Body of pancreas (tissue), 4 donors: ENCODE measurements around the gene CMC1.

Experiments used
- POLR2A ChIP-seq, 3 donors: fragments of 450-650 bp; IDR thresholded peaks; one replicate each; pipeline ENCODE4 v1.6.1; 2016; ENCODE audit warnings: antibody characterized with exemption in 3 of 3, mild to moderate bottlenecking in 2 of 3
- TF ChIP-seq, protein P1 (sequence below), 7 experiments: fragments of 450-650 bp in 4 of 7; fragments of 200-600 bp in 3 of 7; sonication (generic) in 3 of 7; IDR thresholded peaks; one replicate each; pipeline ENCODE4 v1.5.1; 2016 to 2019; ENCODE audit warnings: antibody characterized with exemption in 7 of 7

DNA sequence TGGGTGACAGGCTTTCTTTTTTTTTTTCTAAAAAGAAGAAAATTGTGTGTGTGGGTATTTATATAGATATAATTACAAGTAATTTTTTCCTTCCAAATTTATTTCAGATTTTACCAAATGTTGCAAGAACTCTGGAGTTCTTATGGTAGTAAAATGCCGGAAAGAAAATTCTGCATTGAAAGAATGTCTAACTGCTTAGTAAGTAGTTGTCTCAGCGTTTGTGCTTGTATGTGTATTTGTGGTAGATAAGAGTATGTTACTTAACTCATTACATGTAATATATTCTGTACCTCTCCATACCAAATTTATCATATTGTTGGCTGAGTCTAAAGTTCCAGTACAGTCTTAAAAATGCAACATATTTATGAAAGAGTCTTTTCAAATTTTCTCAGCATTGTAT, 74.8 kb downstream of the CMC1 start:
- no peak for TF ChIP-seq POLR2A (IDR thresholded peaks at IDR 0.05)
- TF ChIP-seq, protein P1, sequence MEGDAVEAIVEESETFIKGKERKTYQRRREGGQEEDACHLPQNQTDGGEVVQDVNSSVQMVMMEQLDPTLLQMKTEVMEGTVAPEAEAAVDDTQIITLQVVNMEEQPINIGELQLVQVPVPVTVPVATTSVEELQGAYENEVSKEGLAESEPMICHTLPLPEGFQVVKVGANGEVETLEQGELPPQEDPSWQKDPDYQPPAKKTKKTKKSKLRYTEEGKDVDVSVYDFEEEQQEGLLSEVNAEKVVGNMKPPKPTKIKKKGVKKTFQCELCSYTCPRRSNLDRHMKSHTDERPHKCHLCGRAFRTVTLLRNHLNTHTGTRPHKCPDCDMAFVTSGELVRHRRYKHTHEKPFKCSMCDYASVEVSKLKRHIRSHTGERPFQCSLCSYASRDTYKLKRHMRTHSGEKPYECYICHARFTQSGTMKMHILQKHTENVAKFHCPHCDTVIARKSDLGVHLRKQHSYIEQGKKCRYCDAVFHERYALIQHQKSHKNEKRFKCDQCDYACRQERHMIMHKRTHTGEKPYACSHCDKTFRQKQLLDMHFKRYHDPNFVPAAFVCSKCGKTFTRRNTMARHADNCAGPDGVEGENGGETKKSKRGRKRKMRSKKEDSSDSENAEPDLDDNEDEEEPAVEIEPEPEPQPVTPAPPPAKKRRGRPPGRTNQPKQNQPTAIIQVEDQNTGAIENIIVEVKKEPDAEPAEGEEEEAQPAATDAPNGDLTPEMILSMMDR (IDR thresholded peaks at IDR 0.05) = no peak
